ENCODE results near the gene FRS3. TPM values are rescaled to one million over a fixed set of nuclear protein-coding genes. Genes with fewer than 3 reads are reported as not detected.

FRS3 gene
- total and polyA plus RNA-seq, 2 of the 13 experiments (the other 11 are each of a cell fraction or from before 2014, with no cell fraction given), result 3.0 to 7.4 TPM

- TF ChIP-seq USF2 (IDR thresholded peaks at IDR 0.05; ENCODE audit: low read depth, low read length) (no peak), USF2 (CRISPR knock-in tag; IDR thresholded peaks at IDR 0.05; ENCODE audit: borderline replicate concordance) (no peak), FOXK2 (IDR thresholded peaks at IDR 0.05) (no peak), RELA (CRISPR knock-in tag; IDR thresholded peaks at IDR 0.05) (no peak), ZNF251 (CRISPR knock-in tag; IDR thresholded peaks at IDR 0.05) (no peak), POGZ (CRISPR knock-in tag; IDR thresholded peaks at IDR 0.05) (no peak), ZSCAN20 (CRISPR knock-in tag; IDR thresholded peaks at IDR 0.05; ENCODE audit: borderline replicate concordance) (no peak), JUNB (CRISPR knock-in tag; IDR thresholded peaks at IDR 0.05; ENCODE audit: borderline replicate concordance) (no peak), ZNF414 (CRISPR knock-in tag; IDR thresholded peaks at IDR 0.05) (no peak), ZNF569 (CRISPR knock-in tag; IDR thresholded peaks at IDR 0.05; ENCODE audit: borderline replicate concordance) (no peak), ZNF44 (CRISPR knock-in tag; IDR thresholded peaks at IDR 0.05) (no peak), NPAS2 (CRISPR knock-in tag; IDR thresholded peaks at IDR 0.05; ENCODE audit: borderline replicate concordance) (no peak), HNRNPK (IDR thresholded peaks at IDR 0.05; ENCODE audit: low read depth, low read length, poor library complexity, severe bottlenecking) (no peak), ZNF841 (CRISPR knock-in tag; IDR thresholded peaks at IDR 0.05; ENCODE audit: borderline replicate concordance) (no peak), ZNF589 (CRISPR knock-in tag; conservative IDR thresholded peaks at IDR 0.05) (0 out of 2 replicates have a peak, but pooled peaks have one; percentile 7), ZBTB20 (CRISPR knock-in tag; IDR thresholded peaks at IDR 0.05; ENCODE audit: borderline replicate concordance, low read depth) (no peak), REL (CRISPR knock-in tag; conservative IDR thresholded peaks at IDR 0.05) (no peak), BCLAF1 (IDR thresholded peaks at IDR 0.05) (no peak)
- TF ChIP-seq, protein P1, sequence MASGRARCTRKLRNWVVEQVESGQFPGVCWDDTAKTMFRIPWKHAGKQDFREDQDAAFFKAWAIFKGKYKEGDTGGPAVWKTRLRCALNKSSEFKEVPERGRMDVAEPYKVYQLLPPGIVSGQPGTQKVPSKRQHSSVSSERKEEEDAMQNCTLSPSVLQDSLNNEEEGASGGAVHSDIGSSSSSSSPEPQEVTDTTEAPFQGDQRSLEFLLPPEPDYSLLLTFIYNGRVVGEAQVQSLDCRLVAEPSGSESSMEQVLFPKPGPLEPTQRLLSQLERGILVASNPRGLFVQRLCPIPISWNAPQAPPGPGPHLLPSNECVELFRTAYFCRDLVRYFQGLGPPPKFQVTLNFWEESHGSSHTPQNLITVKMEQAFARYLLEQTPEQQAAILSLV (CRISPR knock-in tag; IDR thresholded peaks at IDR 0.05; ENCODE audit: borderline replicate concordance), result no peak
These were observed 51.4 kb downstream of the FRS3 start (continued) for GRCh38 chr6:41728073-41728936.
